Effector memory CD4-positive, alpha-beta T cell (primary cell): ENCODE measurements around the gene MGAT5.

Experiments
- DNase-seq, 3 donors: peaks; one replicate each; pipeline ENCODE4 v3.0.0-alpha.2; 2020
- H3K27ac ChIP-seq: 2 replicates; pipeline ENCODE4 v1.7.0; 2013; ENCODE audit warnings: mild to moderate bottlenecking, low read length, moderate library complexity; ENCODE audit not compliant: insufficient read depth, poor library complexity, severe bottlenecking
- H3K27me3 ChIP-seq: replicated peaks from 2 replicates; pipeline ENCODE4 v1.7.0; 2013; ENCODE audit warnings: mild to moderate bottlenecking, low read length; ENCODE audit not compliant: insufficient read depth, control insufficient read depth, poor library complexity, severe bottlenecking
- H3K36me3 ChIP-seq: 2 replicates; pipeline ENCODE4 v1.7.0; 2013; ENCODE audit warnings: mild to moderate bottlenecking, low read length, moderate library complexity; ENCODE audit not compliant: control insufficient read depth, insufficient read depth
- H3K4me1 ChIP-seq: 2 replicates; pipeline ENCODE4 v1.7.0; 2013; ENCODE audit warnings: low read length, mild to moderate bottlenecking; ENCODE audit not compliant: control insufficient read depth, insufficient read depth, poor library complexity, severe bottlenecking
- H3K4me3 ChIP-seq: 2 replicates; pipeline ENCODE4 v1.7.0; 2013; ENCODE audit warnings: low read length, low read depth, mild to moderate bottlenecking; ENCODE audit not compliant: insufficient read depth, poor library complexity, severe bottlenecking
- H3K9me3 ChIP-seq: 2 replicates; pipeline ENCODE4 v1.7.0; 2013; ENCODE audit warnings: mild to moderate bottlenecking, low read length, moderate library complexity; ENCODE audit not compliant: control insufficient read depth

Gene MGAT5

GRCh38 chr2:134337631-134338030 is 83.8 kb downstream of the MGAT5 start:
- H3K27ac ChIP-seq = no peak overlapping the region

GRCh38 chr2:134338208-134338607 is 84.3 kb downstream of the MGAT5 start:
- no peak for DNase-seq
- Histone ChIP-seq H3K9me3 (no peaks in the 10 kb centered on the region), H3K27ac (no peak overlapping the region), H3K4me3 (no peak overlapping the region), H3K36me3 (peaks cover 4% of the 10 kb centered on the region), H3K4me1 (no peaks in the 10 kb centered on the region), H3K27me3 (no peaks in the 10 kb centered on the region)

More at GRCh38 chr2:134337631-134338030, 83.8 kb downstream of the MGAT5 start:
- Histone ChIP-seq H3K9me3 (no peaks in the 10 kb centered on the region), H3K27me3 (no peaks in the 10 kb centered on the region), H3K4me3 (no peak overlapping the region), H3K4me1 (no peaks in the 10 kb centered on the region), H3K36me3 (no peaks in the 10 kb centered on the region)
- no peak for DNase-seq

GRCh38 chr2:134341476-134341875 is 87.6 kb downstream of the MGAT5 start:
- no peak for DNase-seq
- H3K4me1 ChIP-seq = no peaks in the 10 kb centered on the region
- peaks cover 19% of the 10 kb centered on the region for H3K36me3 ChIP-seq
- H3K4me3 ChIP-seq = no peak overlapping the region
- H3K27me3 ChIP-seq = no peaks in the 10 kb centered on the region
- H3K9me3 ChIP-seq = no peaks in the 10 kb centered on the region
- no peak overlapping the region for H3K27ac ChIP-seq

- Histone ChIP-seq H3K4me1 (peaks cover 4% of the 10 kb centered on the region), H3K4me3 (no peak overlapping the region), H3K36me3 (peaks cover 28% of the 10 kb centered on the region)
Observed at GRCh38 chr2:134344954-134345697, 91.3 kb downstream of the MGAT5 start.

GRCh38 chr2:134346141-134346540 is 92.3 kb downstream of the MGAT5 start:
- Histone ChIP-seq H3K4me3 (no peak overlapping the region), H3K36me3 (peaks cover 36% of the 10 kb centered on the region), H3K27me3 (no peaks in the 10 kb centered on the region), H3K27ac (no peak overlapping the region), H3K4me1 (peaks cover 4% of the 10 kb centered on the region), H3K9me3 (no peaks in the 10 kb centered on the region)
- no peak for DNase-seq

More at GRCh38 chr2:134344954-134345697, 91.3 kb downstream of the MGAT5 start:
- H3K9me3 ChIP-seq = no peaks in the 10 kb centered on the region
- no peak overlapping the region for H3K27ac ChIP-seq
- H3K27me3 ChIP-seq = no peaks in the 10 kb centered on the region
- DNase-seq = no peak

GRCh38 chr2:134347756-134348155 is 93.9 kb downstream of the MGAT5 start:
- Histone ChIP-seq H3K9me3 (no peaks in the 10 kb centered on the region), H3K4me3 (no peak overlapping the region), H3K27me3 (no peaks in the 10 kb centered on the region), H3K36me3 (peaks cover 50% of the 10 kb centered on the region), H3K4me1 (peaks cover 4% of the 10 kb centered on the region), H3K27ac (no peak overlapping the region)
- no peak for DNase-seq

- peaks cover 49% of the 10 kb centered on the region for H3K36me3 ChIP-seq
- H3K4me1 ChIP-seq = peaks cover 4% of the 10 kb centered on the region
- H3K9me3 ChIP-seq = no peaks in the 10 kb centered on the region
- H3K4me3 ChIP-seq = no peak overlapping the region
- DNase-seq = no peak
- H3K27me3 ChIP-seq = no peaks in the 10 kb centered on the region
- no peak overlapping the region for H3K27ac ChIP-seq
Observed at GRCh38 chr2:134348239-134348638, 94.4 kb downstream of the MGAT5 start.

- Histone ChIP-seq H3K36me3 (peaks cover 48% of the 10 kb centered on the region), H3K4me3 (no peak overlapping the region)
- DNase-seq = no peak
Observed at GRCh38 chr2:134348760-134349159, 94.9 kb downstream of the MGAT5 start.

GRCh38 chr2:134351016-134351415 is 97.1 kb downstream of the MGAT5 start:
- peaks cover 4% of the 10 kb centered on the region for H3K4me1 ChIP-seq
- DNase-seq = no peak
- H3K9me3 ChIP-seq = no peaks in the 10 kb centered on the region
- H3K36me3 ChIP-seq = peaks cover 49% of the 10 kb centered on the region
- no peak overlapping the region for H3K27ac ChIP-seq
- H3K4me3 ChIP-seq = no peak overlapping the region
- H3K27me3 ChIP-seq = no peaks in the 10 kb centered on the region

More at GRCh38 chr2:134348760-134349159, 94.9 kb downstream of the MGAT5 start:
- peaks cover 4% of the 10 kb centered on the region for H3K4me1 ChIP-seq
- H3K27ac ChIP-seq = no peak overlapping the region
- H3K27me3 ChIP-seq = no peaks in the 10 kb centered on the region
- no peaks in the 10 kb centered on the region for H3K9me3 ChIP-seq

GRCh38 chr2:134351899-134352298 is 98.0 kb downstream of the MGAT5 start:
- no peak for DNase-seq
- Histone ChIP-seq H3K36me3 (peaks cover 49% of the 10 kb centered on the region), H3K27ac (no peak overlapping the region)

More at GRCh38 chr2:134351899-134352298, 98.0 kb downstream of the MGAT5 start:
- no peak overlapping the region for H3K4me3 ChIP-seq
- no peaks in the 10 kb centered on the region for H3K9me3 ChIP-seq
- no peaks in the 10 kb centered on the region for H3K27me3 ChIP-seq
- peaks cover 4% of the 10 kb centered on the region for H3K4me1 ChIP-seq
